ENCODE results near the gene NKX2-1.

Gene NKX2-1

GRCh38 chr14:36524220-36524837 lies 4.3 kb upstream of the NKX2-1 start (continued):
- TF ChIP-seq TSHZ1 (tag by site-specific recombination; IDR thresholded peaks at IDR 0.05; ENCODE audit: borderline replicate concordance), result no peak
- TF ChIP-seq HOXD13 (CRISPR knock-in tag; IDR thresholded peaks at IDR 0.05; ENCODE audit: borderline replicate concordance), result no peak
- TF ChIP-seq ZNF214 (tag by site-specific recombination; IDR thresholded peaks at IDR 0.05; ENCODE audit: borderline replicate concordance), result no peak
- no peak for TF ChIP-seq ZNF362 (tag by site-specific recombination; IDR thresholded peaks at IDR 0.05)
- no peak for TF ChIP-seq ZNF654 (tag by site-specific recombination; IDR thresholded peaks at IDR 0.05; ENCODE audit: low read depth)
- TF ChIP-seq KLF9 (tag by site-specific recombination; IDR thresholded peaks at IDR 0.05; ENCODE audit: low read depth), result no peak
- TF ChIP-seq ZNF174 (tag by site-specific recombination; IDR thresholded peaks at IDR 0.05), result no peak
- no peak for TF ChIP-seq ZNF621 (tag by site-specific recombination; IDR thresholded peaks at IDR 0.05)

GRCh38 chr14:36522972-36523715 lies 3.1 kb upstream of the NKX2-1 start:
- Histone ChIP-seq H3K27ac (ENCODE audit: extremely low read depth, low read depth, low read length) (no peak overlapping the region), H3K36me3 (ENCODE audit: control insufficient read depth in 2 of 2, insufficient read depth in 1 of 2, low read length in 2 of 2) (no peaks in the 10 kb centered on the region), H3K4me3 (ENCODE audit: low read depth, low read length) (no peak overlapping the region), H3K9me3 (ENCODE audit: control insufficient read depth, insufficient read depth, low read depth, low read length) (no peaks in the 10 kb centered on the region), H3K4me1 (ENCODE audit: control insufficient read depth, insufficient read depth, low read length) (no peaks in the 10 kb centered on the region)
- ChIA-PET POLR2A (interaction anchor here (0.7 kb wide), 1 partner anchor 35 kb away, joined by 4 read pairs; no protein-coding TSS in a partner anchor), CTCF (interaction anchor here (0.6 to 7.2 kb wide), 5 partner anchors 10 to 877 kb away, joined by 3 to 42 read pairs (median 4); no protein-coding TSS in a partner anchor)
- no peak for TF ChIP-seq ZNF530 (tag by site-specific recombination; IDR thresholded peaks at IDR 0.05; ENCODE audit: low read depth)

GRCh38 chr14:36522347-36522971 lies 2.4 kb upstream of the NKX2-1 start:
- no peak overlapping the region for H3K27ac ChIP-seq (ENCODE audit: extremely low read depth, low read depth, low read length)
- H3K4me3 ChIP-seq (ENCODE audit: low read depth, low read length), result no peak overlapping the region
- no peaks in the 10 kb centered on the region for H3K4me1 ChIP-seq (ENCODE audit: control insufficient read depth, insufficient read depth, low read length)
- no peaks in the 10 kb centered on the region for H3K36me3 ChIP-seq (ENCODE audit: control insufficient read depth in 2 of 2, insufficient read depth in 1 of 2, low read length in 2 of 2)
- ChIA-PET POLR2A (interaction anchor here (0.7 kb wide), 1 partner anchor 35 kb away, joined by 4 read pairs; no protein-coding TSS in a partner anchor), CTCF (interaction anchor here (0.6 to 1.8 kb wide), 7 partner anchors 10 to 530 kb away, joined by 3 to 10 read pairs (median 3); no protein-coding TSS in a partner anchor)
- no peaks in the 10 kb centered on the region for H3K9me3 ChIP-seq (ENCODE audit: control insufficient read depth, insufficient read depth, low read depth, low read length)
- TF ChIP-seq ZNF112 (tag by site-specific recombination; IDR thresholded peaks at IDR 0.05) (no peak), ZNF580 (tag by site-specific recombination; IDR thresholded peaks at IDR 0.05) (no peak), ZBTB49 (tag by site-specific recombination; IDR thresholded peaks at IDR 0.05; ENCODE audit: low read depth) (no peak), ZFP41 (tag by site-specific recombination; IDR thresholded peaks at IDR 0.05; ENCODE audit: borderline replicate concordance) (no peak), TRIM28 (IDR thresholded peaks at IDR 0.05; ENCODE audit: borderline replicate concordance, low read length) (no peak), KLF10 (tag by site-specific recombination; IDR thresholded peaks at IDR 0.05) (no peak), ZNF311 (tag by site-specific recombination; IDR thresholded peaks at IDR 0.05; ENCODE audit: borderline replicate concordance) (no peak), ZNF133 (tag by site-specific recombination; IDR thresholded peaks at IDR 0.05) (no peak), MEIS1 (CRISPR knock-in tag; IDR thresholded peaks at IDR 0.05; ENCODE audit: borderline replicate concordance) (no peak), ZNF488 (tag by site-specific recombination; IDR thresholded peaks at IDR 0.05) (no peak)
